Cardiac fibroblast (primary cell): ENCODE measurements around the gene C2orf74.
"Not testable (repeated sequence)": the region's sequence is repeated elsewhere in the genome, so short reads cannot be mapped to it uniquely, and the experiment has no call there.

ENCODE experiments used
- DNase-seq, 2 donors: peaks; one replicate each; pipeline versions ENCODE4 v3.0.0 to v3.0.0-alpha.2; 2010; ENCODE audit warnings: low read depth in 2 of 2
- H3K4me3 ChIP-seq, 2 donors: replicated peaks in 1 of 2; 1 replicate in 1 of 2; 2 replicates in 1 of 2; pipeline ENCODE4 v1.5.1; 2011; ENCODE audit warnings: low read depth in 2 of 2, low read length in 2 of 2, mild to moderate bottlenecking in 2 of 2, moderate library complexity in 1 of 2
- CTCF ChIP-seq: IDR thresholded peaks from one replicate; pipeline ENCODE4 v1.5.1; 2011; ENCODE audit warnings: low read depth, mild to moderate bottlenecking, low read length, inconsistent platforms

C2orf74 gene

GRCh38 chr2:61134141-61134540 lies 27.8 kb upstream of the C2orf74 start:
- no peak for DNase-seq
- H3K4me3 ChIP-seq, result no peak overlapping the region
- TF ChIP-seq CTCF, result no peak

GRCh38 chr2:61135510-61135909 lies 26.5 kb upstream of the C2orf74 start:
- DNase-seq, result peak; percentile 69 to 81
- TF ChIP-seq CTCF, result peak; percentile 29
- H3K4me3 ChIP-seq, result no peak overlapping the region

GRCh38 chr2:61138859-61139258 lies 23.1 kb upstream of the C2orf74 start:
- no peak for DNase-seq
- no peak overlapping the region for H3K4me3 ChIP-seq
- TF ChIP-seq CTCF, result no peak

- no peak for DNase-seq
- no peak for TF ChIP-seq CTCF
- no peak overlapping the region for H3K4me3 ChIP-seq
Observed at GRCh38 chr2:61141151-61141550, 20.8 kb upstream of the C2orf74 start.

GRCh38 chr2:61144697-61145268 lies 17.2 kb upstream of the C2orf74 start:
- TF ChIP-seq CTCF, result no peak
- peak; percentile 99 for DNase-seq
- H3K4me3 ChIP-seq, result peak overlapping the region; percentile 68 to 73

GRCh38 chr2:61145990-61146389 lies 16.0 kb upstream of the C2orf74 start:
- DNase-seq, result no peak

GRCh38 chr2:61148091-61148490 lies 13.9 kb upstream of the C2orf74 start:
- not testable (repeated sequence) for DNase-seq, H3K4me3 ChIP-seq

More at GRCh38 chr2:61145990-61146389, 16.0 kb upstream of the C2orf74 start:
- H3K4me3 ChIP-seq, result no peak overlapping the region
- no peak for TF ChIP-seq CTCF
